K562 (cell line): ENCODE results near the gene SEMA6B. TPM values are rescaled to one million over a fixed set of nuclear protein-coding genes. Genes with fewer than 3 reads are reported as not detected.

Source experiments
- CEBPG ChIP-seq, 3 experiments: fragments of 200-800 bp in 1 of 3; sonication (Bioruptor generic) in 1 of 3; sonication (generic) in 1 of 3; formaldehyde crosslinking in 1 of 3; IDR thresholded peaks in 2 of 3; conservative IDR thresholded peaks in 1 of 3; 2 replicates each; pipeline versions ENCODE4 v1.6.1 to v1.8.0; 2016 to 2022; ENCODE audit warnings: missing compliant biosample characterization in 2 of 3, missing genetic modification characterization in 2 of 3, mild to moderate bottlenecking in 1 of 3, missing genetic modification reagents in 1 of 3
- DLX4 ChIP-seq: fragments of 250-450 bp; sonication (Bioruptor Pico); IDR thresholded peaks from 2 replicates; pipeline ENCODE4 v1.6.1; 2021; ENCODE audit warnings: mild to moderate bottlenecking
- E2F5 ChIP-seq: sonication (generic); formaldehyde crosslinking; IDR thresholded peaks from 2 replicates; pipeline ENCODE4 v1.8.0; 2022; ENCODE audit warnings: mild to moderate bottlenecking, missing genetic modification reagents
- E4F1 ChIP-seq: fragments of 250-450 bp; sonication (Bioruptor Pico); IDR thresholded peaks from 2 replicates; pipeline ENCODE4 v1.5.0; 2021; ENCODE audit warnings: mild to moderate bottlenecking, borderline replicate concordance
- ELK3 ChIP-seq: fragments of 450-650 bp; formaldehyde crosslinking; IDR thresholded peaks from 2 replicates; pipeline ENCODE4 v1.4.0; 2020; ENCODE audit warnings: mild to moderate bottlenecking
- ETV6 ChIP-seq, 3 experiments: fragments of 150-350 bp in 1 of 3; sonication (generic) in 1 of 3; formaldehyde crosslinking in 1 of 3; IDR thresholded peaks; 2 replicates each; pipeline versions ENCODE4 v1.6.1 to v1.8.0; 2014 to 2022; ENCODE audit warnings: borderline replicate concordance in 2 of 3, low read depth in 2 of 3, antibody characterized with exemption in 1 of 3, low read length in 1 of 3, mild to moderate bottlenecking in 1 of 3, missing genetic modification reagents in 1 of 3
- HDGF ChIP-seq: fragments of 450-650 bp; IDR thresholded peaks from 2 replicates; pipeline ENCODE4 v1.6.1; 2016
- HINFP ChIP-seq: fragments of 450-650 bp; conservative IDR thresholded peaks from 2 replicates; pipeline ENCODE4 v1.6.1; 2016; ENCODE audit warnings: missing genetic modification characterization, low read depth, mild to moderate bottlenecking, control low read depth, missing compliant biosample characterization
- HOXB6 ChIP-seq: fragments of 250-450 bp; sonication (Bioruptor Pico); IDR thresholded peaks from 2 replicates; pipeline ENCODE4 v1.5.1; 2022; ENCODE audit warnings: mild to moderate bottlenecking, borderline replicate concordance
- HSF4 ChIP-seq: fragments of 250-450 bp; sonication (Bioruptor Pico); IDR thresholded peaks from 2 replicates; pipeline ENCODE4 v2.1.2; 2022; ENCODE audit warnings: mild to moderate bottlenecking, moderate library complexity, borderline replicate concordance
- LCOR ChIP-seq: sonication (generic); formaldehyde crosslinking; IDR thresholded peaks from 2 replicates; pipeline ENCODE4 v1.8.0; 2022; ENCODE audit warnings: mild to moderate bottlenecking, missing genetic modification reagents
- NBN ChIP-seq: fragments of 450-650 bp; IDR thresholded peaks from 2 replicates; pipeline ENCODE4 v1.6.1; 2016; ENCODE audit warnings: low read depth, mild to moderate bottlenecking
- SIX5 ChIP-seq, 2 experiments: IDR thresholded peaks; 2 replicates each; pipeline ENCODE4 v1.6.1; 2011; ENCODE audit warnings: low read length in 2 of 2, borderline replicate concordance in 1 of 2, low read depth in 1 of 2, mild to moderate bottlenecking in 1 of 2, moderate library complexity in 1 of 2; ENCODE audit not compliant: insufficient read depth in 1 of 2
- THRB ChIP-seq: fragments of 450-650 bp; formaldehyde crosslinking; conservative IDR thresholded peaks from 2 replicates; pipeline ENCODE4 v1.4.0; 2022; ENCODE audit warnings: mild to moderate bottlenecking, missing genetic modification characterization
- XRCC5 ChIP-seq: fragments of 200-400 bp; formaldehyde crosslinking; IDR thresholded peaks from 2 replicates; pipeline ENCODE4 v1.6.1; 2017; ENCODE audit warnings: low read depth, mild to moderate bottlenecking, low read length
- ZNF511 ChIP-seq: sonication (generic); formaldehyde crosslinking; IDR thresholded peaks from 2 replicates; pipeline ENCODE4 v1.8.0; 2022; ENCODE audit warnings: mild to moderate bottlenecking, missing genetic modification reagents
- polyA plus RNA-seq, 8 experiments: library from polyadenylated mRNA; depleted of rRNA in 4 of 8; stranded (reverse) in 5 of 8; unstranded in 3 of 8; fragments of >200 nt; fragmentation: Nextera tagmentation in 2 of 8; fragmentation: Illumina TruSeq in 1 of 8; extraction: Ambion mirVana in 2 of 8; extraction: Trizol in 1 of 8; gene quantifications; 2 replicates each; pipeline versions ENCODE4 v1.2.1 to v1.2.3, GENCODE V29; 2011 to 2014; ENCODE audit warnings: inconsistent platforms in 1 of 8, missing spikeins in 1 of 8
- total RNA-seq, 7 experiments: library from RNA; depleted of rRNA in 6 of 7; stranded (reverse); fragments of >200 nt in 6 of 7; fragmentation: Illumina TruSeq in 2 of 7; extraction: Trizol in 2 of 7; gene quantifications; 2 replicates each; pipeline versions ENCODE4 v1.2.1 to v1.2.3, GENCODE V29; 2011 to 2021; ENCODE audit warnings: low replicate concordance in 1 of 7

Gene SEMA6B
- total and polyA plus RNA-seq, 9 of the 15 experiments (the other 6 are each of a cell fraction or from before 2014, with no cell fraction given) = 0.65 to 4.6 (median 2.5) TPM; not detected in 2

GRCh38 chr19:4577020-4577782, 17.7 kb upstream of the SEMA6B start (continued):
- no peak for TF ChIP-seq ELK3 (CRISPR knock-in tag)
- no peak for TF ChIP-seq XRCC5
- TF ChIP-seq THRB = no peak
- TF ChIP-seq SIX5 (IDR thresholded peaks at IDR 0.05; ENCODE audit: borderline replicate concordance in 1 of 2, insufficient read depth in 1 of 2, low read depth in 1 of 2, low read length in 2 of 2) = peak; percentile 46 to 55; a peak in 2 of 4 replicates
- no peak for TF ChIP-seq DLX4 (CRISPR knock-in tag)
- no peak for TF ChIP-seq E4F1 (CRISPR knock-in tag)
- peak; percentile 51; the same call in 1 of the 2 replicates for TF ChIP-seq CEBPG (CRISPR knock-in tag; IDR thresholded peaks at IDR 0.05)
- no peak for TF ChIP-seq CEBPG (tag; conservative IDR thresholded peaks at IDR 0.05 in 1 of 2, IDR thresholded peaks at IDR 0.05 in 1 of 2)
- TF ChIP-seq LCOR = no peak
- TF ChIP-seq HINFP (tag) = peak; percentile 98
- no peak for TF ChIP-seq HSF4 (CRISPR knock-in tag)
- no peak for TF ChIP-seq NBN
- TF ChIP-seq ZNF511 (CRISPR knock-in tag) = no peak
- TF ChIP-seq E2F5 (CRISPR knock-in tag) = no peak
- no peak for TF ChIP-seq ETV6 (IDR thresholded peaks at IDR 0.05; ENCODE audit: borderline replicate concordance in 1 of 2, low read depth in 2 of 2, low read length in 1 of 2)
- no peak for TF ChIP-seq ETV6 (CRISPR knock-in tag; IDR thresholded peaks at IDR 0.05; ENCODE audit: borderline replicate concordance)
- TF ChIP-seq HOXB6 (CRISPR knock-in tag) = no peak
- 0 out of 2 replicates have a peak, but pooled peaks have one; percentile 23 for TF ChIP-seq HDGF
